H9 (cell line): ENCODE data around the gene PCDHA12. TPM values are rescaled to one million over a fixed set of nuclear protein-coding genes. Genes with fewer than 3 reads are reported as not detected.
A peak's percentile ranks its signal among the peaks of the same experiment; 100 is the strongest.

Experiments used
- DNase-seq: peaks from one replicate; pipeline ENCODE4 v3.0.0-alpha.2; 2017
- H2AFZ ChIP-seq: one replicate; pipeline ENCODE4 v1.6.1; 2013; ENCODE audit warnings: mild to moderate bottlenecking, low read length, control low read depth, moderate library complexity
- H2AK5ac ChIP-seq: 2 replicates; pipeline ENCODE4 v1.6.1; 2013; ENCODE audit warnings: low read length, control low read depth, mixed read lengths; ENCODE audit not compliant: insufficient read length
- H2BK120ac ChIP-seq: one replicate; pipeline ENCODE4 v1.6.1; 2013; ENCODE audit warnings: low read depth, mild to moderate bottlenecking, low read length, control low read depth, inconsistent platforms; ENCODE audit not compliant: poor library complexity, severe bottlenecking
- H2BK12ac ChIP-seq: 2 replicates; pipeline ENCODE4 v1.6.1; 2013; ENCODE audit warnings: low read length, control low read depth, mixed read lengths, low read depth; ENCODE audit not compliant: insufficient read length
- H2BK15ac ChIP-seq: 2 replicates; pipeline ENCODE4 v1.6.1; 2013; ENCODE audit warnings: low read depth, low read length, control low read depth
- H2BK20ac ChIP-seq: one replicate; pipeline ENCODE4 v1.6.1; 2013; ENCODE audit warnings: low read depth, mild to moderate bottlenecking, low read length, control low read depth, inconsistent platforms; ENCODE audit not compliant: poor library complexity, severe bottlenecking
- H2BK5ac ChIP-seq: 2 replicates; pipeline ENCODE4 v1.6.1; 2013; ENCODE audit warnings: low read length, control low read depth, mixed read lengths; ENCODE audit not compliant: insufficient read length
- H3K14ac ChIP-seq: 2 replicates; pipeline ENCODE4 v1.6.1; 2013; ENCODE audit warnings: low read length, control low read depth; ENCODE audit not compliant: insufficient read depth
- H3K18ac ChIP-seq: 2 replicates; pipeline ENCODE4 v1.6.1; 2013; ENCODE audit warnings: low read depth, mild to moderate bottlenecking, mixed read lengths, low read length, control low read depth; ENCODE audit not compliant: insufficient read length
- H3K23ac ChIP-seq: 2 replicates; pipeline ENCODE4 v1.6.1; 2013; ENCODE audit warnings: low read length, control low read depth, mixed read lengths, low read depth; ENCODE audit not compliant: insufficient read length
- H3K23me2 ChIP-seq: 2 replicates; pipeline ENCODE4 v1.6.1; 2013; ENCODE audit warnings: low read depth, mild to moderate bottlenecking, mixed read lengths, low read length, control low read depth; ENCODE audit not compliant: insufficient read length, poor library complexity, severe bottlenecking
- H3K27ac ChIP-seq: 2 replicates; pipeline ENCODE4 v1.5.1; 2013; ENCODE audit warnings: low read length, control low read depth, mixed read lengths, low read depth; ENCODE audit not compliant: insufficient read length
- H3K27me3 ChIP-seq: 2 replicates; pipeline ENCODE4 v1.6.1; 2013; ENCODE audit warnings: low read length, control low read depth, inconsistent platforms; ENCODE audit not compliant: insufficient read depth
- H3K4ac ChIP-seq: 2 replicates; pipeline ENCODE4 v1.6.1; 2013; ENCODE audit warnings: low read depth, mild to moderate bottlenecking, control low read depth, inconsistent platforms, low read length, moderate library complexity
- H3K4me1 ChIP-seq: 2 replicates; pipeline ENCODE4 v1.6.1; 2013; ENCODE audit warnings: low read length, control low read depth, inconsistent platforms; ENCODE audit not compliant: insufficient read depth
- H3K4me2 ChIP-seq: 2 replicates; pipeline ENCODE4 v1.6.1; 2013; ENCODE audit warnings: low read length, control low read depth, mixed read lengths; ENCODE audit not compliant: insufficient read length, insufficient read depth
- H3K56ac ChIP-seq: 2 replicates; pipeline ENCODE4 v1.6.1; 2013; ENCODE audit warnings: low read depth, mild to moderate bottlenecking, mixed read lengths, low read length, control low read depth; ENCODE audit not compliant: insufficient read length
- H3K79me1 ChIP-seq: 2 replicates; pipeline ENCODE4 v1.6.1; 2013; ENCODE audit warnings: low read depth, mild to moderate bottlenecking, moderate library complexity, low read length, control low read depth, inconsistent platforms; ENCODE audit not compliant: insufficient read depth, poor library complexity, severe bottlenecking
- H3K79me2 ChIP-seq: 2 replicates; pipeline ENCODE4 v1.6.1; 2013; ENCODE audit warnings: low read length, control low read depth, inconsistent platforms; ENCODE audit not compliant: insufficient read depth
- H3K9ac ChIP-seq: 2 replicates; pipeline ENCODE4 v1.6.1; 2013; ENCODE audit warnings: low read length, control low read depth, mixed read lengths; ENCODE audit not compliant: insufficient read length; ENCODE audit errors: extremely low read depth
- H3K9me3 ChIP-seq: one replicate; pipeline ENCODE4 v1.6.1; 2013; ENCODE audit warnings: low read depth, low read length, inconsistent platforms; ENCODE audit not compliant: control insufficient read depth
- H3T11ph ChIP-seq: one replicate; pipeline ENCODE4 v1.6.1; 2013; ENCODE audit warnings: mild to moderate bottlenecking, low read length, control low read depth, inconsistent platforms
- H4K20me1 ChIP-seq: one replicate; pipeline ENCODE4 v1.6.1; 2013; ENCODE audit not compliant: control insufficient read depth, insufficient read length, insufficient read depth
- H4K5ac ChIP-seq: 2 replicates; pipeline ENCODE4 v1.6.1; 2013; ENCODE audit warnings: low read depth, mild to moderate bottlenecking, mixed read lengths, low read length, control low read depth; ENCODE audit not compliant: insufficient read length
- H4K8ac ChIP-seq: replicated peaks from 2 replicates; pipeline ENCODE4 v1.6.1; 2013; ENCODE audit warnings: low read length, control low read depth, mixed read lengths, low read depth; ENCODE audit not compliant: insufficient read length
- H4K91ac ChIP-seq: 2 replicates; pipeline ENCODE4 v1.6.1; 2013; ENCODE audit warnings: low read depth, mild to moderate bottlenecking, moderate library complexity, mixed read lengths, low read length, control low read depth; ENCODE audit not compliant: insufficient read length
- H3K27ac Mint-ChIP-seq, 3 experiments: 2 replicates in 2 of 3; 3 replicates in 1 of 3; pipeline ENCODE4 v1.8.0; 2020 to 2021; ENCODE audit warnings: mixed read lengths in 3 of 3, mild to moderate bottlenecking in 1 of 3, moderate library complexity in 1 of 3
- H3K27me3 Mint-ChIP-seq: 2 replicates; pipeline ENCODE4 v1.8.0; 2021; ENCODE audit warnings: low read depth, mild to moderate bottlenecking, moderate library complexity, mixed read lengths
- H3K36me3 Mint-ChIP-seq, 3 experiments: 2 replicates in 2 of 3; 3 replicates in 1 of 3; pipeline ENCODE4 v1.8.0; 2020 to 2021; ENCODE audit warnings: low read depth in 3 of 3, mixed read lengths in 3 of 3; ENCODE audit not compliant: insufficient read depth in 1 of 3
- H3K4me1 Mint-ChIP-seq, 2 experiments: 2 replicates each; pipeline ENCODE4 v1.8.0; 2020; ENCODE audit warnings: mixed read lengths in 2 of 2
- H3K4me3 Mint-ChIP-seq, 2 experiments: 2 replicates in 1 of 2; 3 replicates in 1 of 2; pipeline ENCODE4 v1.8.0; 2020 to 2021; ENCODE audit warnings: mild to moderate bottlenecking in 2 of 2, mixed read lengths in 2 of 2, moderate library complexity in 1 of 2
- H3K9me3 Mint-ChIP-seq, 2 experiments: 2 replicates in 1 of 2; 3 replicates in 1 of 2; pipeline ENCODE4 v1.8.0; 2020; ENCODE audit warnings: mild to moderate bottlenecking in 2 of 2, mixed read lengths in 2 of 2, moderate library complexity in 1 of 2
- WGBS: extraction: QIAGEN DNeasy Blood & Tissue Kit; methylation state at CpG from one replicate; pipeline ENCODE4 v1.1.7; 2013; ENCODE audit warnings: missing lambda C conversion rate, low lambda C conversion rate, mixed read lengths; ENCODE audit not compliant: insufficient read length; ENCODE audit errors: extremely low coverage; 5-methylcytosine and 5-hydroxymethylcytosine counted together
- total RNA-seq: library from RNA; stranded (reverse); gene quantifications from 2 replicates; pipeline ENCODE4 v1.2.1, GENCODE V29; 2021
- TF ChIP-seq, protein P1 (sequence below): fragments of 200-600 bp; sonication (generic); conservative IDR thresholded peaks from 3 replicates; pipeline ENCODE4 v1.8.0; 2021; ENCODE audit warnings: antibody characterized with exemption, mild to moderate bottlenecking

The PCDHA12 gene
- total RNA-seq, 1 experiment from 2014 or later = 7.2 TPM

DNA sequence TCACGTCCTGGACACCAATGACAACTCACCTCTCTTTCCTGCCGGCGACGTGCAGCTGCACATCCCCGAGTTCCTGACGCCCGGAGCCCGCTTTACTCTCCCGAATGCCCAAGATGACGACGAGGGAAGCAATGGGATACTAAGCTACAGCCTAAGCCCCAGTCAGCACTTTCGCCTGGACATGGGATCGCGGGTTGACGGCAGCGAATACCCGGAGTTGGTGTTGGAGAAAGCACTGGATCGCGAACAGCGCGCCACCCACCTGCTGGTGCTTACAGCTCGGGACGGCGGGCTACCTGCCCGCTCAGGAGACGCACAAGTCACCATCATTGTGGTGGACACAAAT is 52.1 kb downstream of the PCDHA12 start:
- no peaks in the 10 kb centered on the region for H3K79me1 ChIP-seq
- H4K5ac ChIP-seq = no peak overlapping the region
- H4K8ac ChIP-seq = no peak overlapping the region
- Mint-ChIP-seq H3K36me3 (peaks cover 0 to 5% (median 0%) of the 10 kb centered on the region in 3 experiments; a peak in 1 of 7 replicates), H3K4me3 (peak overlapping the region; percentile 82 to 89), H3K4me1 (peaks cover 24 to 30% of the 10 kb centered on the region in 2 experiments), H3K9me3 (no peaks in the 10 kb centered on the region; a peak in 1 of 5 replicates), H3K27ac (peak overlapping the region in 1 of 3 experiments; percentile 68; a peak in 2 of 7 replicates), H3K27me3 (peaks cover 40% of the 10 kb centered on the region)
- no peaks in the 10 kb centered on the region for H3K4me1 ChIP-seq
- H3K27me3 ChIP-seq = no peaks in the 10 kb centered on the region; the same call in 1 of the 2 replicates
- TF ChIP-seq, protein P1, sequence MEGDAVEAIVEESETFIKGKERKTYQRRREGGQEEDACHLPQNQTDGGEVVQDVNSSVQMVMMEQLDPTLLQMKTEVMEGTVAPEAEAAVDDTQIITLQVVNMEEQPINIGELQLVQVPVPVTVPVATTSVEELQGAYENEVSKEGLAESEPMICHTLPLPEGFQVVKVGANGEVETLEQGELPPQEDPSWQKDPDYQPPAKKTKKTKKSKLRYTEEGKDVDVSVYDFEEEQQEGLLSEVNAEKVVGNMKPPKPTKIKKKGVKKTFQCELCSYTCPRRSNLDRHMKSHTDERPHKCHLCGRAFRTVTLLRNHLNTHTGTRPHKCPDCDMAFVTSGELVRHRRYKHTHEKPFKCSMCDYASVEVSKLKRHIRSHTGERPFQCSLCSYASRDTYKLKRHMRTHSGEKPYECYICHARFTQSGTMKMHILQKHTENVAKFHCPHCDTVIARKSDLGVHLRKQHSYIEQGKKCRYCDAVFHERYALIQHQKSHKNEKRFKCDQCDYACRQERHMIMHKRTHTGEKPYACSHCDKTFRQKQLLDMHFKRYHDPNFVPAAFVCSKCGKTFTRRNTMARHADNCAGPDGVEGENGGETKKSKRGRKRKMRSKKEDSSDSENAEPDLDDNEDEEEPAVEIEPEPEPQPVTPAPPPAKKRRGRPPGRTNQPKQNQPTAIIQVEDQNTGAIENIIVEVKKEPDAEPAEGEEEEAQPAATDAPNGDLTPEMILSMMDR = no peak; the same call in 2 of the 3 replicates
- H3K79me2 ChIP-seq = no peaks in the 10 kb centered on the region
- no peak overlapping the region for H2AK5ac ChIP-seq
- no CpG with 5 or more reads among the region's 26 CpGs for WGBS
- H4K91ac ChIP-seq = no peak overlapping the region
- H3K9ac ChIP-seq = peak overlapping the region; percentile 15
- H2BK15ac ChIP-seq = no peak overlapping the region
- no peak overlapping the region for H2BK20ac ChIP-seq
- H4K20me1 ChIP-seq = no peaks in the 10 kb centered on the region
- H2BK120ac ChIP-seq = no peak overlapping the region
- no peak overlapping the region for H3K18ac ChIP-seq
- H2BK12ac ChIP-seq = no peak overlapping the region
- H3K14ac ChIP-seq = no peak overlapping the region
- no peak overlapping the region for H2BK5ac ChIP-seq
- DNase-seq = peak; percentile 61
- H3K4me2 ChIP-seq = peak overlapping the region; percentile 73
- H3K9me3 ChIP-seq = no peaks in the 10 kb centered on the region
- H3K56ac ChIP-seq = no peak overlapping the region
- H2AFZ ChIP-seq = no peak overlapping the region
- no peak overlapping the region for H3K23ac ChIP-seq
- H3K23me2 ChIP-seq = peaks cover 15% of the 10 kb centered on the region
- H3K4ac ChIP-seq = no peak overlapping the region
- H3K27ac ChIP-seq = no peak overlapping the region
- no peak overlapping the region for H3T11ph ChIP-seq

Other genes with a start within 250 kb of the PCDHA12 start
- 0.13 TPM in 1 of 2 replicates, not detected in the other for gene CD14, start 242.1 kb upstream of the PCDHA12 start, total RNA-seq
- gene TMCO6, start 235.9 kb upstream of the PCDHA12 start, total RNA-seq = 37.3 and 39.3 TPM in 2 replicates
- gene NDUFA2, start 227.7 kb upstream of the PCDHA12 start, total RNA-seq = 84.9 and 86.6 TPM in 2 replicates
- gene IK, start 227.5 kb upstream of the PCDHA12 start, total RNA-seq = 75.2 and 79.3 TPM in 2 replicates
- gene WDR55, start 210.4 kb upstream of the PCDHA12 start, total RNA-seq = 24.7 and 26.6 TPM in 2 replicates
- 2.3 and 2.4 TPM in 2 replicates for gene DND1, start 201.7 kb upstream of the PCDHA12 start, total RNA-seq
- 70.2 and 76.3 TPM in 2 replicates for gene HARS1, start 183.9 kb upstream of the PCDHA12 start, total RNA-seq
- 20.2 and 20.5 TPM in 2 replicates for gene HARS2, start 183.9 kb upstream of the PCDHA12 start, total RNA-seq
- 61.0 and 61.8 TPM in 2 replicates for gene ZMAT2, start 174.9 kb upstream of the PCDHA12 start, total RNA-seq
- 0.44 and 0.61 TPM in 2 replicates for gene PCDHA1, start 89.2 kb upstream of the PCDHA12 start, total RNA-seq
- gene PCDHA2, start 80.5 kb upstream of the PCDHA12 start, total RNA-seq = 0.18 and 0.20 TPM in 2 replicates
- gene PCDHA3, start 74.3 kb upstream of the PCDHA12 start, total RNA-seq = 0.20 TPM in 1 of 2 replicates, not detected in the other
- gene PCDHA4, start 68.2 kb upstream of the PCDHA12 start, total RNA-seq = 3.5 and 3.9 TPM in 2 replicates
- 0.33 and 0.39 TPM in 2 replicates for gene PCDHA5, start 53.7 kb upstream of the PCDHA12 start, total RNA-seq
- gene PCDHA6, start 47.3 kb upstream of the PCDHA12 start, total RNA-seq = 4.5 and 4.9 TPM in 2 replicates
- 0.48 and 0.86 TPM in 2 replicates for gene PCDHA7, start 41.0 kb upstream of the PCDHA12 start, total RNA-seq
- gene PCDHA8, start 34.1 kb upstream of the PCDHA12 start, total RNA-seq = 0.57 and 0.79 TPM in 2 replicates
- 0.46 and 0.55 TPM in 2 replicates for gene PCDHA9, start 26.9 kb upstream of the PCDHA12 start, total RNA-seq
- 10.4 and 10.7 TPM in 2 replicates for gene PCDHA10, start 19.4 kb upstream of the PCDHA12 start, total RNA-seq
- gene PCDHA11, start 6.4 kb upstream of the PCDHA12 start, total RNA-seq = 6.3 and 6.6 TPM in 2 replicates
- gene PCDHA13, start 6.8 kb downstream of the PCDHA12 start, total RNA-seq = 1.0 and 1.1 TPM in 2 replicates
- 8.0 and 8.7 TPM in 2 replicates for gene PCDHAC1, start 51.0 kb downstream of the PCDHA12 start, total RNA-seq
- gene PCDHAC2, start 91.2 kb downstream of the PCDHA12 start, total RNA-seq = 4.8 and 5.4 TPM in 2 replicates
- gene PCDHB1, start 176.1 kb downstream of the PCDHA12 start, total RNA-seq = 0.07 and 0.11 TPM in 2 replicates
- gene PCDHB2, start 219.3 kb downstream of the PCDHA12 start, total RNA-seq = 26.3 and 27.7 TPM in 2 replicates
- gene PCDHB3, start 225.2 kb downstream of the PCDHA12 start, total RNA-seq = 2.0 and 2.3 TPM in 2 replicates
- 1.3 and 1.6 TPM in 2 replicates for gene PCDHB4, start 246.5 kb downstream of the PCDHA12 start, total RNA-seq